Epithelial cell of esophagus (primary cell): ENCODE results near the gene BBC3.

Source experiments
- DNase-seq: peaks from one replicate; pipeline ENCODE4 v3.0.0; 2010; ENCODE audit warnings: low read depth
- H3K4me3 ChIP-seq: 2 replicates; pipeline ENCODE4 v1.5.1; 2011; ENCODE audit warnings: mild to moderate bottlenecking, low read length, control low read depth
- TF ChIP-seq, protein P1 (sequence below): IDR thresholded peaks from 2 replicates; pipeline ENCODE4 v1.5.1; 2011; ENCODE audit warnings: low read depth, mild to moderate bottlenecking, low read length, control low read depth, inconsistent platforms; ENCODE audit not compliant: insufficient read depth; ENCODE audit errors: missing control alignments

The BBC3 gene

DNA sequence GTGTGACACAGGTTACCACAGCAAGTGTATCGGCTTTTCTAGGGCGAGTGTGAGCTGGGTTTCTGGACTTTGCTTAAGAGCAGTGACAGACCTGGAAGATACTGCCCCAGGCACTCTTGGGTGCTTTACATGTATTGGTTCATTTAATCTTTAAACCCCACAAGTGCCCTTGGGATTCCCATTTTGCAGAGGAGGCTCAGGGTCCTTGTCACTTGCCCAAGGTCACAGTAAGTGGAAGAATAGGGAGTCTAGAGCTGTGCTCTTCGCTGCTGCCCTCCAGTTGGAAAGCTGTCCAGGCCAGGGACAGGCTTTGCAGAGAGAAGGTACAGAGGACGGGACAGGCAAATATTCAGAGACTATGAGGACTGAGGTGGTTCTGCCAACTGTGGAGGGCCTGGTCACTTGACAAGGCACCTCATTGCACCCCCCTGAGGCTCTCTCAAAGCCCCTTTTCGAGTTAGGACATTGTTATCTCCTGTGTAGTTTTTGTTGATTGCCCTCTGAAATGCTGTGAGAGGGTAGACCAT is 42.4 kb downstream of the BBC3 start:
- no peak overlapping the region for H3K4me3 ChIP-seq
- DNase-seq: no peak
- TF ChIP-seq, protein P1, sequence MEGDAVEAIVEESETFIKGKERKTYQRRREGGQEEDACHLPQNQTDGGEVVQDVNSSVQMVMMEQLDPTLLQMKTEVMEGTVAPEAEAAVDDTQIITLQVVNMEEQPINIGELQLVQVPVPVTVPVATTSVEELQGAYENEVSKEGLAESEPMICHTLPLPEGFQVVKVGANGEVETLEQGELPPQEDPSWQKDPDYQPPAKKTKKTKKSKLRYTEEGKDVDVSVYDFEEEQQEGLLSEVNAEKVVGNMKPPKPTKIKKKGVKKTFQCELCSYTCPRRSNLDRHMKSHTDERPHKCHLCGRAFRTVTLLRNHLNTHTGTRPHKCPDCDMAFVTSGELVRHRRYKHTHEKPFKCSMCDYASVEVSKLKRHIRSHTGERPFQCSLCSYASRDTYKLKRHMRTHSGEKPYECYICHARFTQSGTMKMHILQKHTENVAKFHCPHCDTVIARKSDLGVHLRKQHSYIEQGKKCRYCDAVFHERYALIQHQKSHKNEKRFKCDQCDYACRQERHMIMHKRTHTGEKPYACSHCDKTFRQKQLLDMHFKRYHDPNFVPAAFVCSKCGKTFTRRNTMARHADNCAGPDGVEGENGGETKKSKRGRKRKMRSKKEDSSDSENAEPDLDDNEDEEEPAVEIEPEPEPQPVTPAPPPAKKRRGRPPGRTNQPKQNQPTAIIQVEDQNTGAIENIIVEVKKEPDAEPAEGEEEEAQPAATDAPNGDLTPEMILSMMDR: no peak

DNA sequence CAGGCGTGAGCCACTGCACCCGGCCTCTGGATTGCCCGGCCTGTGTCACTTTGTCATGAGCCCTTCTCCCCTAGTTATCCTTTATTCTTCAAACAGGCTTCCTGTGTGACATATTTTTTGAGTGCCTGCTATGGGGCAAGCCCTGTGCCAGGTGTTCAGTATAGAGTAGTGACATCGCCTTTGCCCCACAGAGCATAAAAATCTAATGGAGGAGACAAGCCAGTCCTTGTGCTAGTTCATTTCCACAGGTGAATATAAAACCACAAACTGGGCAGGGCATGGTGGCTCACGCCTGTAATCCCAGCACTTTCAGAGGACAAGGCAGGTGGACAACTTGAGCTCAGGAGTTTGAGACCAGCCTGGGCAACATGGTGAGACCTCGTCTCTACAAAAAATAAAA is 43.2 kb downstream of the BBC3 start:
- H3K4me3 ChIP-seq: no peak overlapping the region
- no peak for DNase-seq
- TF ChIP-seq, protein P1: no peak

DNA sequence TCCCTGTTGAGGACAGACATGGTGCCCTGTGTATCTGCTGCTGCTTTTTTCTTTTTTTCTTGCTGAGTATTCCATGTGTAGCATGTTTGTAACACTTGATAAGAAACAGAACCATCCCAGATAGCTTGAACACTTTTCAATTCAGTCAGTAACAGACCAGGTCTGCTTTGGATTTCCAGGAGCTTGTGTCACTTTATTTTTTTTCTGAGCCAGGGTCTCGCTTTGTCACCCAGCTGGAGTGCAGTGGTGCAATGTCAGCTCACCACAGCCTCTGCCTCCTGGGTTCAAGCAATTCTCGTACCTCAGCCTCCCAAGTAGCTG is 43.7 kb downstream of the BBC3 start:
- TF ChIP-seq, protein P1: no peak
- no peak for DNase-seq
- no peak overlapping the region for H3K4me3 ChIP-seq

DNA sequence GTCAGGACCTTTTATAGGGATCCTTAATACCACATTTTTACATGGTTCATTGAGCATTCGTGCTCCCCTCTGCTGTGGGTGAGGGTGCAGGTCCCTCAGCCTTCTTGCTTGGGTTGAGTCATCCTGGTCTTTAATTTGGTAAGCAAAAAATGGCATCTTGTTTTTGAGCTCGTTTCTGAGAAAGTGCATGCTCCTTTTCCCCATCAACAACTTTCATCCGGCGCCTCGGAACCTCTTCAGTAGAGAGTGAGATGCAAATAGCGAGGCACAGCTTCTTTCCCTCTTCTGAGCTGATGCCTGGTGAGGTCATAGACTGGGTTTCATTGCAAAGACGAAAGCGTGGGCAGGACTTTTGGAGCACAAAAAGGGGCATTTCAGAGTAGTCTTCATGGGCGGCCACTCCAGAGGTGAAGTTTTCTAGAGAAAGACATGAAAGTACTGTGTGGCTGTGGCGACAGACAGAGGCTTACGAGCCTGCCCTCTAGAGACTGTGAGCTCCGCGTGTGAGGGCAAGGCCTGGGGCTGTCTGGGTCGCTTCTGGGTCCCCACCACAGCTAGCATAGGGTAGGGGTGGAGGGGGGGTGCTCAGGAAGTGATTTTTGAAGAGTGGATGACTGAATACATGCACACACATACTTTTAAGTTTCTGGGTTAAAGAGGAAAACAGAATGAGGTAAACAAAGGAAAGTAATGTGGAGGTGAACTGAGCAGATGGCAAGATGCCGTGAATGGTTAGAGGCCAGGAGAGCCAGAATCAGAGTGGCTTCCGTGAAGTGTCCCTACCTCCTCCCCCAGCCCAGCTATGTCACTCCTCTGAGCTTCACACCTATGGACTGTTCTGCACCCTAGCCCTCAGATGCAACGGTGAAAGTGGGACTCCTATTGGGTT is 44.3 kb downstream of the BBC3 start:
- no peak for DNase-seq
- H3K4me3 ChIP-seq: no peak overlapping the region
- TF ChIP-seq, protein P1: no peak

DNA sequence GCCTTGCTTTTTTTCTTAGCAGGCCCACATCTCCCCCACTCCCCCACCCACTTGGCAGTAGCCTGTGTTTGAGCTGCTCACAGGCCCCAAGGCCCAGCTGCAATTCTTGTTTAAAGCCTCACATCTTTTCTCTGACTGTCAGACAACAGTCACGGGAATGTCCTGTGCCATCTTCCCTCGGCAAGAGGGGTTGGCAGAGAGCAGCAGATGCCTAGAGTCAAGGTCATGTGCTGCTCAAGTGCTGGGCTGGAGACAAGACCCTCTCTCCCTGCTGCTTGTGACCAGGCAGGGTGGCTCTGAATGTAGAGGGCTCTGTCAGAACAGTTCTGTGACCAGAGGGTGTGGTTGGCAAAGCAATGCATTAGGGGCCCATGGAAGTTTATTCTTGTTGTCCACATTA is 47.4 kb downstream of the BBC3 start:
- no peak for DNase-seq
- TF ChIP-seq, protein P1: no peak
- no peak overlapping the region for H3K4me3 ChIP-seq

DNA sequence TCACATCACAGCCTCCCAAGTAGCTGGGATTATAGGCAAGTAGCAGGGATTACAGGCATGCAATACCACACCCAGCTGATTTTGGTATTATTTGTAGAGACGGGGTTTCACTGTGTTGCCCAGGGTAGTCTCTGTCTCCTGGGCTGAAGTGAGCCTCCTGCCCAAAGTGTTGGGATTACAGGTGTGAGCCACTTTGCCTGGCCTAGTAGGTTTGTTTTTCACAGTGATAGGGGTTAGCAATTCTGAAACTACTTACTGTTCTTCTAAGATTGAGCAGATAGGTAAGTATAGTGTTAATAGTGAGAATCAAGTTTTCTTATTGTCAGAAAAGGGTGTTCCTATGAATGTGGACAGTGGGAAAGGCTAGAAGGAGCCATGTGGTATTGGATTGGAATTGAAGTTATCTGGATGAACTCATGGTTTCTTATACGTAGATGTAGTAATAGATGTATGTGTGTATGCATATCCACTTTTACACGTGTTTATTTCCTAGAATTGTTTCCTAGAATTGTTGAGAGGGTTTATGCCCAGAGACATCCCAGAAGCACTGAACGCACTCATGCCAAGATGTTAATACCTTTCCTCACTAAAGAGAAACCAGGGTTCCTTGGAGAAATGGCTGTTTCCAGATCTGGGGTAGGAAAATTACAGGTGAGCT is 51.2 kb downstream of the BBC3 start:
- no peak for DNase-seq
- H3K4me3 ChIP-seq: no peak overlapping the region
- TF ChIP-seq, protein P1: no peak
